GM10248 (cell line): Measurements from ENCODE around the gene HLA-DRB1.
"Not testable (repeated sequence)": the region's sequence is repeated elsewhere in the genome, so short reads cannot be mapped to it uniquely, and the experiment has no call there.

Experiments
- CTCF ChIA-PET: fragments of 300-600 bp; sonication (Branson Sonifier 250); formaldehyde crosslinking; extraction: SDS; loops from one replicate; lab custom pipeline; 2021; ENCODE audit warnings: antibody characterized with exemption; lab: Yijun Ruan, JAX
- POLR2A ChIA-PET: fragments of 350-650 bp; sonication (Branson Sonifier 250); formaldehyde crosslinking; extraction: SDS; loops from one replicate; lab custom pipeline; 2020; ENCODE audit warnings: antibody characterized with exemption; lab: Yijun Ruan, JAX
- DNase-seq: peaks from one replicate; pipeline ENCODE4 v3.0.0; 2012; ENCODE audit errors: extremely low spot score
- TF ChIP-seq, protein P1 (sequence below): IDR thresholded peaks from 2 replicates; pipeline ENCODE4 v1.5.1; 2012; ENCODE audit warnings: mild to moderate bottlenecking, low read depth; ENCODE audit errors: extremely low read depth, missing control alignments, control extremely low read depth

HLA-DRB1 gene

GRCh38 chr6:32589596-32590449 lies at the start of gene HLA-DRB1:
Gene HLA-DRB1, minus strand, starts transcription at chr6:32589848. Its CDS starts 106 bp downstream, at chr6:32589742.
- TF ChIP-seq, protein P1, sequence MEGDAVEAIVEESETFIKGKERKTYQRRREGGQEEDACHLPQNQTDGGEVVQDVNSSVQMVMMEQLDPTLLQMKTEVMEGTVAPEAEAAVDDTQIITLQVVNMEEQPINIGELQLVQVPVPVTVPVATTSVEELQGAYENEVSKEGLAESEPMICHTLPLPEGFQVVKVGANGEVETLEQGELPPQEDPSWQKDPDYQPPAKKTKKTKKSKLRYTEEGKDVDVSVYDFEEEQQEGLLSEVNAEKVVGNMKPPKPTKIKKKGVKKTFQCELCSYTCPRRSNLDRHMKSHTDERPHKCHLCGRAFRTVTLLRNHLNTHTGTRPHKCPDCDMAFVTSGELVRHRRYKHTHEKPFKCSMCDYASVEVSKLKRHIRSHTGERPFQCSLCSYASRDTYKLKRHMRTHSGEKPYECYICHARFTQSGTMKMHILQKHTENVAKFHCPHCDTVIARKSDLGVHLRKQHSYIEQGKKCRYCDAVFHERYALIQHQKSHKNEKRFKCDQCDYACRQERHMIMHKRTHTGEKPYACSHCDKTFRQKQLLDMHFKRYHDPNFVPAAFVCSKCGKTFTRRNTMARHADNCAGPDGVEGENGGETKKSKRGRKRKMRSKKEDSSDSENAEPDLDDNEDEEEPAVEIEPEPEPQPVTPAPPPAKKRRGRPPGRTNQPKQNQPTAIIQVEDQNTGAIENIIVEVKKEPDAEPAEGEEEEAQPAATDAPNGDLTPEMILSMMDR, result no peak
- ChIA-PET POLR2A (interaction anchor here (0.7 to 1.0 kb wide), 3 partner anchors 20 to 150 kb away, joined by 3 read pairs; partner anchors contain the start of gene HLA-DRA), CTCF (interaction anchor here (0.7 to 2.1 kb wide), 4 partner anchors 33 to 176 kb away, joined by 3 to 8 read pairs (median 3); no protein-coding TSS in a partner anchor)
- DNase-seq, result peak; percentile 62

DNA sequence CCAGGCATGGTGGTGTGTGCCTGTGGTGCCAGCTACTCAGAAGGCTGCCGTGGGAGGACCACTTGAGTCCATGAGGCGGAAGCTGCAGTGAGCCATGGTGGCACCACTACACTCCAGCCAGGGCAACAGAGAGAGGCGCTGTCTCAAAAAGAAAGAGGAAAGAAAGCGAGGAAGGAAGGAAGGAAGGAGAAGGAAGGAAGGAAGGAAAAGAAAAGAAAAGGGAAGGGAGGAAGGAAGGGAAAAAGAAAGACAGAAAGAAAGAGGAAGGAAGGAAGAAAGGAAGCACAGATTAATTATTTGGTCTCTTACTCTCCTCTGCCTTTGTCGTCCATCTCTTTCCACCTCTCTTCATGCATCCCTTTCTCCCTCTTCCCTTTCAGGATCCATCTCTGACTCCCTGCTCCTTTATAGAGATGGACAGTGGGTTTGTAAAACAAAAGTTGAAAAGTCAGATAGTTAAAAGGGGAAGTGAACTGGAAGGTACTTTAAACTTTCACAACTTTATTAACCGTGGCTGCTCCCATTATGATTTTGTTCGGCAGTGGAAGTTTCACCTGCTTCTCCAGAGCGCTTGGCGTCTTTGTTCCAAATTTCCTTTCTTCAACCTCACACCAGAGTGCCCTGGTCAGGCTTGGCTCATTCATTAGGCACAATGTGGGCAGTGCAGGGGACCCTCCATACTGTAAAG lies 49.0 kb upstream of the HLA-DRB1 start:
- DNase-seq, result no peak
- POLR2A ChIA-PET, result interaction anchor here (2.5 kb wide), 1 partner anchor 16 kb away, joined by 8 read pairs; no protein-coding TSS in a partner anchor
- CTCF ChIA-PET, result interaction anchor here (1.3 to 2.5 kb wide), 4 partner anchors 11 to 53 kb away, joined by 3 to 11 read pairs (median 5); no protein-coding TSS in a partner anchor
- TF ChIP-seq, protein P1, result no peak

DNA sequence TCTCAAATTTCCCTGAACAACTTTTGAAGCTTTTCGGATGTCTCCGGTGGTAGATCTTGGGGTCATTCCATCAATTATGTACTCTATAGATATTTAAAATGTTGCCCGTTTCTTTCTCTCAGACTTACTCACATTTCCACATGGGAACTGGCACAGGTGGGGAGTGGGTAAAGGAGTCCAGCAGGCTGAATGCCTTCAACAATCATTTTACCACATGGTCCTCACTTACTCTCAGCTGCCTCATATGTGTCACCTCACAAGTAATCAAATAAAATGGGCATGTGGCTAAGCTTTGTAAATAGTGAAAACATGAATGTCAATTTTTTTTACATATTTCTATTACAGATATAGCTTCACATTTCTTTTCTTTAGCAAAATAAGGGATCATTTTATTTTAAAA lies 48.2 kb upstream of the HLA-DRB1 start:
- POLR2A ChIA-PET, result interaction anchor here (0.6 to 2.5 kb wide), 3 partner anchors 15 to 352 kb away, joined by 5 to 8 read pairs (median 5); partner anchors contain the start of gene HLA-DQB1
- TF ChIP-seq, protein P1, result no peak
- no peak for DNase-seq
- CTCF ChIA-PET, result interaction anchor here (1.2 to 2.5 kb wide), 6 partner anchors 9 to 207 kb away, joined by 3 to 11 read pairs (median 4); no protein-coding TSS in a partner anchor

DNA sequence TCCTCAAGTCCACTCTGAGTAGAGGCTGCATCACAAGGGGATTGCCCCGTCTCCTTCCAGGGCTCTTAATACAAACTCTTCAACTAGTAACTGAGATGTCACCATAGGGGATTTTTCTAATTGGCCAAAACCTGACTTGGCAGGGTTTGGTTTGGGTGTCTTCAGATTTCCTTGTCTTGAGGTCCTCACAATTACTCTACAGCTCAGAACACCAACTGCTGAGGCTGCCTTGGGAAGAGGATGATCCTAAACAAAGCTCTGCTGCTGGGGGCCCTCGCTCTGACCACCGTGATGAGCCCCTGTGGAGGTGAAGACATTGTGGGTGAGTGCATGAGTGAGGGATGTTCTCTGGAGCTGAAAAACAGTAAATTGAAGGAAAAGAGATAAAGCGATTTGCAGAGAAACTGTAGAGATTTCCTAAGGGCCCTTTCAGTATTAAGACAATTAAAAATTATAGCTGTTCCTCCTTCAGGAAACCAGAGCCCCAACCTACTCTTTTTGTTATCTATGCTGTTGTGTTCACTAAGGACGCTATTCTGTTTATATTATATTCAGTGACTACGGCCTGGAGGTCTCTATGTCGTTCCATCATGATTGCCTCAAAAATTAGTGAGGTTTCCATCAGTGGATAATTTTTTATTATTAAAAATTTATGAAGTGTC lies 47.7 kb upstream of the HLA-DRB1 start, which contains the start of gene HLA-DQA1:
Gene HLA-DQA1, plus strand, starts transcription at position 188 of the 662 bp plus-strand sequence. Its CDS starts 53 bp downstream, at position 241.
- CTCF ChIA-PET, result interaction anchor here (1.2 to 2.5 kb wide), 6 partner anchors 10 to 206 kb away, joined by 3 to 11 read pairs (median 4); no protein-coding TSS in a partner anchor
- POLR2A ChIA-PET, result interaction anchor here (0.6 to 2.5 kb wide), 5 partner anchors 15 to 353 kb away, joined by 4 to 8 read pairs (median 5); partner anchors contain the start of genes HLA-DQB1 and HLA-DRA
- peak; percentile 78 for DNase-seq
- TF ChIP-seq, protein P1, result no peak

GRCh38 chr6:32635526-32636123 lies 46.0 kb upstream of the HLA-DRB1 start:
- TF ChIP-seq, protein P1, result no peak
- no peak for DNase-seq
- CTCF ChIA-PET, result interaction anchor here (1.1 to 1.9 kb wide), 4 partner anchors 10 to 222 kb away, joined by 3 to 8 read pairs (median 4); no protein-coding TSS in a partner anchor
- POLR2A ChIA-PET, result interaction anchor here (1.0 to 1.4 kb wide), 2 partner anchors 8 to 14 kb away, joined by 3 to 5 read pairs; no protein-coding TSS in a partner anchor

DNA sequence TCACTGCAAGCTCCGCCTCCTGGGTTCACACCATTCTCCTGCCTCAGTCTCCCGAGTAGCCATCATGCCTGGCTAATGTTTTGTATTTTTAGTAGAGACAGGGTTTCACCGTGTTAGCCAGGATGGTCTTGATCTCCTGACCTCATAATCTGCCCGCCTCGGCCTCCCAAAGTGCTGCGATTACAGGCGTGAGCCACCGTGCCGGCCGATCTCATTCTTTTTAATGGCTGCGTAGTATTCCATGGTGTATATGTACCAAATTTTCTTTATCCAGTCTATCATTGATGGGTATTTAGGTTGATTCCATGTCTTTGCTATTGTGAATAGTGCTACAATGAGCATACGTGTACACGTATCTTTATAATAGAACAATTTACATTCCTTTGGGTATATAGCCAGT lies 40.1 kb upstream of the HLA-DRB1 start:
- POLR2A ChIA-PET, CTCF ChIA-PET, DNase-seq: not testable (repeated sequence)
